GM21576 (cell line): ENCODE results near the gene MYO5A.

ENCODE experiments used
- ATAC-seq: cut with Tn5 transposase; IDR thresholded peaks from one replicate; pipeline ENCODE4 v1.9.1; 2021; ENCODE audit warnings: mild to moderate bottlenecking, moderate library complexity; ENCODE audit not compliant: unreplicated experiment

Gene MYO5A

GRCh38 chr15:52378746-52379394, 149.8 kb downstream of the MYO5A start:
- ATAC-seq, result peak; percentile 48

GRCh38 chr15:52370010-52370409, 158.7 kb downstream of the MYO5A start:
- ATAC-seq, result peak; percentile 74

- no peak for ATAC-seq
Observed at GRCh38 chr15:52369455-52369854, 159.2 kb downstream of the MYO5A start.

- ATAC-seq, result no peak
Observed at GRCh38 chr15:52369030-52369429, 159.7 kb downstream of the MYO5A start.

- no peak for ATAC-seq
Observed at GRCh38 chr15:52368402-52368801, 160.3 kb downstream of the MYO5A start.

- no peak for ATAC-seq
Observed at GRCh38 chr15:52362497-52362896, 166.2 kb downstream of the MYO5A start.

- no peak for ATAC-seq
Observed at GRCh38 chr15:52361975-52362494, 166.6 kb downstream of the MYO5A start.

GRCh38 chr15:52361494-52361893, 167.2 kb downstream of the MYO5A start:
- no peak for ATAC-seq

GRCh38 chr15:52360229-52361203, 168.2 kb downstream of the MYO5A start:
- no peak for ATAC-seq

GRCh38 chr15:52359722-52360121, 169.0 kb downstream of the MYO5A start:
- no peak for ATAC-seq

- ATAC-seq, result no peak
Observed at GRCh38 chr15:52357949-52358348, 170.7 kb downstream of the MYO5A start.

GRCh38 chr15:52352086-52352485, 176.6 kb downstream of the MYO5A start:
- no peak for ATAC-seq

GRCh38 chr15:52351206-52351908, 177.3 kb downstream of the MYO5A start:
- no peak for ATAC-seq

- ATAC-seq, result no peak
Observed at GRCh38 chr15:52350423-52350822, 178.3 kb downstream of the MYO5A start.

- no peak for ATAC-seq
Observed at GRCh38 chr15:52349052-52349700, 179.5 kb downstream of the MYO5A start.

- ATAC-seq, result no peak
Observed at GRCh38 chr15:52348056-52348745, 180.5 kb downstream of the MYO5A start.

- no peak for ATAC-seq
Observed at GRCh38 chr15:52344592-52344991, 184.1 kb downstream of the MYO5A start.

GRCh38 chr15:52343831-52344230, 184.8 kb downstream of the MYO5A start:
- ATAC-seq, result no peak

GRCh38 chr15:52340093-52340492, 188.6 kb downstream of the MYO5A start:
- no peak for ATAC-seq

GRCh38 chr15:52338891-52339290, 189.8 kb downstream of the MYO5A start:
- ATAC-seq, result no peak
